Small intestine (tissue), 7 donors: ENCODE results near the gene VDR. TPM values are rescaled to one million over a fixed set of nuclear protein-coding genes. Genes with fewer than 3 reads are reported as not detected.

Source experiments
- DNase-seq, 2 donors: peaks; one replicate each; pipeline versions ENCODE4 v3.0.0 to v3.0.0-alpha.2; 2013
- FAIRE-seq: peaks from 2 replicates; lab custom pipeline; 2012; peaks lifted over from hg19 to GRCh38; lab: Jason Lieb, UNC
- H3K27ac ChIP-seq, 3 donors: one replicate each; pipeline ENCODE4 v1.5.1; 2013; ENCODE audit warnings: low read length in 2 of 3, mild to moderate bottlenecking in 2 of 3, control low read depth in 1 of 3, inconsistent platforms in 1 of 3, low read depth in 1 of 3, moderate library complexity in 1 of 3
- H3K27me3 ChIP-seq, 3 donors: one replicate each; pipeline ENCODE4 v1.6.1; 2013; ENCODE audit warnings: low read length in 3 of 3, inconsistent platforms in 1 of 3; ENCODE audit not compliant: control insufficient read depth in 3 of 3, insufficient read depth in 3 of 3
- H3K36me3 ChIP-seq, 3 donors: one replicate each; pipeline ENCODE4 v1.6.1; 2013; ENCODE audit warnings: low read length in 3 of 3, inconsistent platforms in 1 of 3, low read depth in 1 of 3, mild to moderate bottlenecking in 1 of 3, moderate library complexity in 1 of 3; ENCODE audit not compliant: control insufficient read depth in 3 of 3, insufficient read depth in 2 of 3
- H3K4me1 ChIP-seq, 3 donors: one replicate each; pipeline ENCODE4 v1.6.1; 2013; ENCODE audit warnings: low read length in 2 of 3, inconsistent platforms in 1 of 3, low read depth in 1 of 3, mild to moderate bottlenecking in 1 of 3, moderate library complexity in 1 of 3; ENCODE audit not compliant: control insufficient read depth in 3 of 3, insufficient read depth in 2 of 3
- H3K4me3 ChIP-seq, 3 donors: one replicate each; pipeline ENCODE4 v1.5.1; 2013; ENCODE audit warnings: low read length in 3 of 3, control low read depth in 1 of 3, inconsistent platforms in 1 of 3, low read depth in 1 of 3, mild to moderate bottlenecking in 1 of 3, moderate library complexity in 1 of 3
- H3K9me3 ChIP-seq, 2 donors: one replicate each; pipeline ENCODE4 v1.6.1; 2013; ENCODE audit warnings: low read depth in 1 of 2, low read length in 1 of 2; ENCODE audit not compliant: control insufficient read depth in 2 of 2, insufficient read depth in 1 of 2
- WGBS, 3 donors: extraction: QIAGEN DNeasy Blood & Tissue Kit; methylation state at CpG; one replicate each; pipeline ENCODE4 v1.1.7; 2013; 5-methylcytosine and 5-hydroxymethylcytosine counted together
- polyA plus RNA-seq, 4 donors: library from polyadenylated mRNA; stranded (reverse) in 3 of 4; unstranded in 1 of 4; fragments of 200-250 nt in 3 of 4; fragments of 120-200 nt in 1 of 4; gene quantifications; one replicate each; pipeline versions ENCODE4 v1.2.1 to v1.2.3, GENCODE V29; 2013
- donor health status: healthy with polysubstance abuse.
- donor health status: control.
- donor health status: control.
- donor health status: Bipolar disorder and iron deficiency.
- donor health status: healthy.

The VDR gene
- polyA plus RNA-seq, 4 donors: 16.6 to 61.0 (median 41.9) TPM

DNA sequence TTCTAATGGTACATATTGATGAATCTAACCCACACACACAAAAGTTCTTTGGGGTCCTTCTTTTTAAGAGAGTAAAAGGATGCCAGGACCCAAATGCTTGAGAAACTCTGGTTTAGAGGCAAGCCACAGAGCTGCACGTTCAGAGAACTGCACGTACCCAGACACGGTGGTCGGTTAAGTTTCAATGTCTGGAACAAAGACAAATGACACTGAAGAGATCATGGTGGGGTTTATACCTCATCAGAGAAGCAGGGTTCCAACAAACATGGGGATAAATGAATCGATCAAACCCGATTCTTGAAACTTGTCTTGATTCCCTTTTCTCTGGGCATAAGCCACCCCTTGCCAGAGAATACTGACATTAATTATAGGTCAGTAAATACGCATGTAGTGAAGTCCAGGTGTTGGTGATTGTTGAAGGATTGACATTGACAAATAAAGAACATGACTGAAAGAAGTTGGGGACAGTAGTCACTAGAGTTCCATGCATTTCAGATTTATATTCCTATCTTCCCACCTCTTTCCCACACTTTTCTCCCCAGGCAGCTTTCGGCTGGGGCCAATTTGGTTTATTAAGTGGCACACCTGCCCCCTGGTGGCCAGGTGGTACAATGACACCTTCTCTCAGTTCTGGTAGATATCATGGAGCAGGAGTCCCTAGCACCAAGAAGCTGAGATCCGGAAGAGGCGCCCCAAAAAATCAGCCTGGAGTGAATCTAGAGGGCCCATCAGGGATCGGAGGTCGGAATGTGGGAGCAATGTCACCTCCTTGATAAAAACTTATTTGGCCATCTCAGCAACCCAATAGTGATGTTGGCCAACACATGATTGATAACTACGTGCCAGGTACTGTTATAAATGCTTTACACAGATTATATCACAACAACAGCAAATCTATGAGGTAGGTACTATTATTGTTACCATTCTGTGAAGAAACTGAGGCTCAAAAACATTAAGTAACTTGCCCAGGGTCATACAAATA is 67.3 kb downstream of the VDR start:
- WGBS, 3 donors: 34 to 53% (median 41%) methylated on average over 13 of the region's 13 CpGs
- Histone ChIP-seq H3K36me3 (peaks cover 0 to 5% (median 0%) of the 10 kb centered on the region in 3 donors), H3K4me3 (no peak overlapping the region), H3K9me3 (no peaks in the 10 kb centered on the region), H3K27me3 (no peaks in the 10 kb centered on the region), H3K4me1 (peaks cover 0 to 17% (median 0%) of the 10 kb centered on the region in 3 donors), H3K27ac (no peak overlapping the region)
- FAIRE-seq: no peak
- peak; percentile 78 to 85 for DNase-seq

GRCh38 chr12:47835831-47836155 is 69.0 kb downstream of the VDR start:
- Histone ChIP-seq H3K27ac (no peak overlapping the region), H3K4me3 (no peak overlapping the region), H3K9me3 (no peaks in the 10 kb centered on the region), H3K36me3 (no peaks in the 10 kb centered on the region), H3K27me3 (no peaks in the 10 kb centered on the region), H3K4me1 (peaks cover 0 to 9% (median 3%) of the 10 kb centered on the region in 3 donors)
- no peak for FAIRE-seq
- DNase-seq: no peak
- WGBS, 3 donors: 84 to 92% (median 91%) methylated on average over 3 of the region's 3 CpGs

GRCh38 chr12:47835006-47835830 is 69.6 kb downstream of the VDR start:
- Histone ChIP-seq H3K27ac (no peak overlapping the region), H3K9me3 (no peaks in the 10 kb centered on the region), H3K36me3 (no peaks in the 10 kb centered on the region), H3K4me1 (peaks cover 0 to 9% (median 3%) of the 10 kb centered on the region in 3 donors), H3K27me3 (no peaks in the 10 kb centered on the region), H3K4me3 (no peak overlapping the region)
- DNase-seq: no peak
- no peak for FAIRE-seq
- 85 to 91% (median 89%) methylated on average over 12 of the region's 12 CpGs for WGBS, 3 donors

DNA sequence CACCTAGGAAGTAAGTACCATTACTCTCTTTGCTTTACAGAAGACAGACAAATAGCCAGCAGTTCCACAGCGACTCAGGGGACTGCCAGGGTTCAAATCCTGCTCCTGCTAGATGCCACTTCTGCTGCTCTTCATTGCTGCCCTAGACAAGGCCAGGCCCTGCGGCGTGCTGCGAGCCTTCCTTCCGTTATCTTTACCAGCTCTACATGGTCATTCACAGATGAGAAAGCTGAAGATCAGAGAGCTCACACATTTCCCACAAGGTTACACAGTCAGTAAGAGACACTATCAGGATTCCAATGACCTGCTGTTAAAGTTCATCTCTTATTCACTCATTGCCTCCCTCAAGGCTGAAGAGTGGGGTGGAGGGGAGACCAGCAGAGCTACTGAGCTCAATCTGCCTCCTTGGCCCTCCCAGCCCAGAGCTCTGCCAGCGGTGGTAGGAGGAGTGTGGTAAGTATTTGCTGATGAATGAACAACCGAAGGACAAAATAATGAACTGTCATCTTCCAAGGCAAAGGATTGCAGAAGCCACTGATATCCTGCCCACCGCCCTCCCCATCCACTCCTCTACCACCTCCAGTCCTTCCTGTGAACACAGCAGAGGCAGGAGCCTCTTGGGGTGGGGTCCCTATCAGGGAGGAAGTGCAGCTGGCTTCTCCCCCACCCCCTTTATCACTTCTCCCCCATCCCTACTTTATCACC is 70.4 kb downstream of the VDR start:
- Histone ChIP-seq H3K4me3 (no peak overlapping the region), H3K9me3 (no peaks in the 10 kb centered on the region), H3K36me3 (no peaks in the 10 kb centered on the region), H3K27me3 (no peaks in the 10 kb centered on the region), H3K27ac (no peak overlapping the region), H3K4me1 (peaks cover 0 to 13% (median 4%) of the 10 kb centered on the region in 3 donors)
- no peak for FAIRE-seq
- 83 to 89% (median 88%) methylated on average over 8 of the region's 8 CpGs for WGBS, 3 donors
- DNase-seq: no peak

GRCh38 chr12:47833591-47834012 is 71.2 kb downstream of the VDR start:
- Histone ChIP-seq H3K4me3 (no peak overlapping the region), H3K4me1 (peaks cover 0 to 20% (median 7%) of the 10 kb centered on the region in 3 donors), H3K36me3 (no peaks in the 10 kb centered on the region), H3K27ac (peak overlapping the region in 1 of 3 donors; percentile 8), H3K9me3 (no peaks in the 10 kb centered on the region), H3K27me3 (no peaks in the 10 kb centered on the region)
- WGBS, 3 donors: 88 to 93% (median 90%) methylated on average over 12 of the region's 12 CpGs
- DNase-seq (no peak), FAIRE-seq (no peak)

GRCh38 chr12:47832263-47832933 is 72.4 kb downstream of the VDR start:
- Histone ChIP-seq H3K27ac (no peak overlapping the region), H3K36me3 (no peaks in the 10 kb centered on the region), H3K9me3 (no peaks in the 10 kb centered on the region), H3K27me3 (no peaks in the 10 kb centered on the region), H3K4me1 (peaks cover 0 to 23% (median 7%) of the 10 kb centered on the region in 3 donors), H3K4me3 (no peak overlapping the region)
- FAIRE-seq (no peak), DNase-seq (no peak)
- 81 to 88% (median 85%) methylated on average over 13 of the region's 13 CpGs for WGBS, 3 donors

DNA sequence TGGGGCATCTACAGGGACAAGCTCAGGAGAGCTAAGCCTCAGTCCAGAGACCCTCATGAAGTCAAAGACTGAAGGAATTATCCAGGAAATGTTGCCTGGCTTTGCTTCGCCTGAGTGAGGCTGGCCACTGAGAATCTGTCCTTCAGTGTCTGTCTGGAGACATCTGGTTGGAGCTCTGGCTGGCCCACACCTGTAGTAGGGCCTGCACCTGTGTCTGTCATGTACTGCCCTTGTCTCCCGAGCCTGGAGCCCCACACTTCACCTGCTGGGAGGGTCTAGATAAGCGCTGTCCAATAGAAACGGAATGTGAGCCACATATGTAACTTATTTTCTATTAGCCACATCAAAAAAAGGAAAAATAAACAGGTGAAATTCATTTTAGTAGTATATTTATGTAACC is 75.2 kb downstream of the VDR start:
- FAIRE-seq: no peak

More for the DNA sequence above, 75.2 kb downstream of the VDR start:
- no peak overlapping the region for H3K4me3 ChIP-seq
- H3K9me3 ChIP-seq: no peaks in the 10 kb centered on the region
- H3K4me1 ChIP-seq: peaks cover 0 to 23% (median 11%) of the 10 kb centered on the region in 3 donors
- DNase-seq: no peak
- H3K36me3 ChIP-seq: no peaks in the 10 kb centered on the region
- H3K27ac ChIP-seq: peak overlapping the region in 2 of 3 donors; percentile 21 to 72
- no peaks in the 10 kb centered on the region for H3K27me3 ChIP-seq
- 47 to 88% (median 75%) methylated on average over 4 of the region's 4 CpGs for WGBS, 3 donors
